ENCODE measurements around the gene PIWIL4.

Gene PIWIL4

DNA sequence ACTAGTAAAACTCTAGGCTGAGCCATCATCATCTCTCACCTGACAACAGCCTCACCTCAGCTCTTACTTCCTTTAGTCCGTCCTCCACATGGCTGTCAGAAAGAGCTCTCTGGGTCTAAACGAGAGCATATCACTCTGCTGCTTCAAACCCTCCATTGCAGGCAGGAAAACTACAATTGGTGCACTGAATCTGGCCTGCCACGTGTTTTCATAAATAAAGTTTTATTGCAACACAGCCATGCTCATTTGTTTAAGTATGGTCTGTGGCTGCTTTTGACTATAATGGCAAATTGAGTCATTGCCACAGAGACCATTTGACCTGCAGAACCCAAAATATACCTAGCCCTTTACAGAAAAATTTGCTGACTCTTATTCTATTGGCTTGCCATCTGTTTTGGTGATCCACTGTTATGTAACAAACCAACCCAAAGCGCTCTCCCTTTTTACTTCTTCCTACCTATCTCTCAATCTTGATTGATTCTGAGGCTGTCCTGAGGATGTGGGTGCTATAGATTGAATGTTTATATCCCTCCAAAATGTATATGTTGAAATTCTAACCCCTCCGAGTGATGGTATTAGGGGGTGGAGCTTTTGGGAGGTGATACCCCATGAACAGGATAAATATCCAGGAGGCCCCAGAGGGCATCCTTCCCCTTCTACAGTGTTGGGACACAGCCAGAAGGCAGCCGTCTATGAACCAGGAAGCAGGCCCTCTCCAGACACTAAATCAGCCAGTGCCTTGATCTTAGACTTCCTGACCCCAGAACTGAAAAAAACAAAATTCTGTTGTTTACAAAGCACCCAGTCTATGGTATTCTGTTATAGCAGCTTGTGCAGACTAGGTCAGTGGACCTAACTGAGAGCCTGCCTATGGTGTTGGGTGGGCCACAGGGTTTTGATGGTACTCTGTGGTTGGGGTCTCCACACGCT lies 99.9 kb downstream of the PIWIL4 start:
- no peak for DNase-seq

GRCh38 chr11:94668212-94668793 lies 101.1 kb downstream of the PIWIL4 start:
- DNase-seq = no peak

DNA sequence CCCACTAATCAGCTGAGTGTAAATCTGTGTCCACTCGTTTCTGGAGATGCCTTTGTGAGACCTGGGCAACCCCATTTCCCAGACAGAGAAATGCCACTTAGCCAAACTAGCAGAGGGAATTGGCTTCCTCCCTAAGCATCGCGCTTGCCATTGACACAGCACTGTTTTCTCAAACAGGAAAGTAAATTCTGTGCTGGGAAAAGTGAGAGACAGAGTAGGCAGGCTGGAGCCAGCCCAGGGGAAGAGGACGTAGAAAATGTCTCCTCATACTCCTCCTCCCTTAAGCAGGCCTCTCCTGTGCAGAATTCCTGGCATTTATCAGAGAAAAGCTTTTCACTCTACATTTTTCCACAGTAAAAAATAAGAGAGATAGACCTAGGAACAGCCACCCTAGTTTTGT lies 101.9 kb downstream of the PIWIL4 start:
- DNase-seq = no peak

Measured in NCI-H1436 treated with DMSO at 0.1 percent for 48 hours (cell line).